HepG2 (cell line): ENCODE results near the gene PCAT7. TPM values are rescaled to one million over a fixed set of nuclear protein-coding genes. Genes with fewer than 3 reads are reported as not detected.

Source experiments
- FOXP1 ChIP-seq, 2 experiments: fragments of 450-650 bp in 1 of 2; IDR thresholded peaks; 2 replicates each; pipeline ENCODE4 v1.6.1; 2017 to 2018; ENCODE audit warnings: antibody characterized with exemption in 1 of 2
- HNF4G ChIP-seq, 2 experiments: sonication (generic) in 1 of 2; formaldehyde crosslinking in 1 of 2; IDR thresholded peaks; 2 replicates each; pipeline versions ENCODE4 v1.4.0 to v1.6.1; 2011 to 2020; ENCODE audit warnings: borderline replicate concordance in 2 of 2, low read depth in 2 of 2, mild to moderate bottlenecking in 2 of 2, low read length in 1 of 2, missing genetic modification reagents in 1 of 2, moderate library complexity in 1 of 2
- NR2C2 ChIP-seq: sonication (generic); formaldehyde crosslinking; IDR thresholded peaks from 2 replicates; pipeline ENCODE4 v1.4.0; 2020; ENCODE audit warnings: missing genetic modification reagents, mild to moderate bottlenecking, moderate library complexity, borderline replicate concordance
- SAFB2 ChIP-seq: sonication (generic); formaldehyde crosslinking; IDR thresholded peaks from 2 replicates; pipeline ENCODE4 v1.5.1; 2020; ENCODE audit warnings: missing genetic modification reagents, low read depth, mild to moderate bottlenecking, borderline replicate concordance
- SP5 ChIP-seq: IDR thresholded peaks from 2 replicates; pipeline ENCODE4 v1.6.1; 2016; ENCODE audit warnings: low read depth, borderline replicate concordance
- ZNF543 ChIP-seq: sonication (generic); formaldehyde crosslinking; IDR thresholded peaks from 2 replicates; pipeline ENCODE4 v1.4.0; 2020; ENCODE audit warnings: mild to moderate bottlenecking, missing genetic modification reagents
- ZSCAN31 ChIP-seq: sonication (generic); formaldehyde crosslinking; IDR thresholded peaks from 2 replicates; pipeline ENCODE4 v1.5.0; 2020; ENCODE audit warnings: low read depth, mild to moderate bottlenecking, missing genetic modification reagents
- polyA plus RNA-seq, 8 experiments: library from polyadenylated mRNA; depleted of rRNA in 3 of 8; stranded (reverse) in 7 of 8; unstranded in 1 of 8; fragments of >200 nt; fragmentation: Illumina TruSeq in 4 of 8; extraction: Trizol in 4 of 8; gene quantifications; 2 replicates each; pipeline versions ENCODE4 v1.2.1 to v1.2.3, GENCODE V29; 2011 to 2016; ENCODE audit warnings: low read depth in 4 of 8, missing spikeins in 1 of 8, mixed read lengths in 1 of 8; ENCODE audit not compliant: insufficient read depth in 1 of 8
- total RNA-seq, 5 experiments: library from RNA; depleted of rRNA; stranded (reverse); fragments of >200 nt; fragmentation: Illumina TruSeq; extraction: Trizol; gene quantifications; 2 replicates each; pipeline ENCODE4 v1.2.3, GENCODE V29; 2016; ENCODE audit warnings: low read depth in 1 of 5
- TF ChIP-seq, protein P1 (sequence below): sonication (generic); formaldehyde crosslinking; IDR thresholded peaks from 2 replicates; pipeline ENCODE4 v1.4.0; 2020; ENCODE audit warnings: missing genetic modification reagents, borderline replicate concordance
- TF ChIP-seq, protein P2 (sequence below): sonication (generic); formaldehyde crosslinking; IDR thresholded peaks from 2 replicates; pipeline ENCODE4 v1.5.0; 2020; ENCODE audit warnings: missing genetic modification reagents
- TF ChIP-seq, protein P3 (sequence below): sonication (generic); formaldehyde crosslinking; IDR thresholded peaks from 2 replicates; pipeline ENCODE4 v1.4.0; 2020; ENCODE audit warnings: missing genetic modification reagents
- TF ChIP-seq, protein P4 (sequence below): sonication (generic); formaldehyde crosslinking; IDR thresholded peaks from 2 replicates; pipeline ENCODE4 v1.4.0; 2020; ENCODE audit warnings: mild to moderate bottlenecking, missing genetic modification reagents

The PCAT7 gene
- total and polyA plus RNA-seq, 2 of the 13 experiments (the other 11 are each of a cell fraction or from before 2014, with no cell fraction given), result 2.3 to 3.9 TPM

DNA sequence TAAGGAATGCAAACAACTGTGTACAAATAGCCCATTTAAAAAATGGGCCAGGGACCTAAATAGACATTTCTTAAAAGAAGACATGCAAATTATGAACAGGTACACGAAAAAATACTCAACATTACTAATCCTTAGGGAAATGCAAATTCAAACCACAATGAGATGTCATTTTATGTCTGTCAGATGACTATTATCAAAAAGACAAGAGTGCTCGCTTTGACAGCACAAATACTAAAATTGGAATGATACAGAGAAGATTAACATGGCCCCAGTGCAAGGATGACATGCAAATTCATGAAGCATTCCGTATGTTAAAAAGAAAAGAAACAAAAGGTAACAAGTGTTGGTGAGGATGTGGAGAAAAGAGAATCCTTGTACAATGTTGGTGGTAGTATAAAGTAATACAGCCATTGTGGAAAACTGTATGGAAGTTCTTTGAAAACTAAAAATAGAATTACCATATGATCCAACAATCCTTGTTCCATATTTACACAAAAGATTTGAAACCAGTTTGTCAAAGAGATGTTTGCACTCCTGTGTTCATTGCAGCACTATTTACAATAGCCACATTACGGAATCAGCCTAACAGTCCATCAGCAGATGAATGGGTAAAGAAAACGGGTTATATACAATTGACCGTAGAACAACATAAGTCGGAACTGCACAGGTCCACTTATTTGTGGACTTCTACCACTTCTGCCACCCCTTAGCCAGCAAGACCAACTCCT is 47.2 kb upstream of the PCAT7 start (continued):
- TF ChIP-seq SAFB2, result no peak
- TF ChIP-seq FOXP1 (IDR thresholded peaks at IDR 0.05), result no peak
- TF ChIP-seq FOXP1 (CRISPR knock-in tag; IDR thresholded peaks at IDR 0.05), result peak; percentile 84
- TF ChIP-seq ZNF543 (CRISPR knock-in tag), result no peak
- no peak for TF ChIP-seq NR2C2 (CRISPR knock-in tag)
- TF ChIP-seq, protein P1, sequence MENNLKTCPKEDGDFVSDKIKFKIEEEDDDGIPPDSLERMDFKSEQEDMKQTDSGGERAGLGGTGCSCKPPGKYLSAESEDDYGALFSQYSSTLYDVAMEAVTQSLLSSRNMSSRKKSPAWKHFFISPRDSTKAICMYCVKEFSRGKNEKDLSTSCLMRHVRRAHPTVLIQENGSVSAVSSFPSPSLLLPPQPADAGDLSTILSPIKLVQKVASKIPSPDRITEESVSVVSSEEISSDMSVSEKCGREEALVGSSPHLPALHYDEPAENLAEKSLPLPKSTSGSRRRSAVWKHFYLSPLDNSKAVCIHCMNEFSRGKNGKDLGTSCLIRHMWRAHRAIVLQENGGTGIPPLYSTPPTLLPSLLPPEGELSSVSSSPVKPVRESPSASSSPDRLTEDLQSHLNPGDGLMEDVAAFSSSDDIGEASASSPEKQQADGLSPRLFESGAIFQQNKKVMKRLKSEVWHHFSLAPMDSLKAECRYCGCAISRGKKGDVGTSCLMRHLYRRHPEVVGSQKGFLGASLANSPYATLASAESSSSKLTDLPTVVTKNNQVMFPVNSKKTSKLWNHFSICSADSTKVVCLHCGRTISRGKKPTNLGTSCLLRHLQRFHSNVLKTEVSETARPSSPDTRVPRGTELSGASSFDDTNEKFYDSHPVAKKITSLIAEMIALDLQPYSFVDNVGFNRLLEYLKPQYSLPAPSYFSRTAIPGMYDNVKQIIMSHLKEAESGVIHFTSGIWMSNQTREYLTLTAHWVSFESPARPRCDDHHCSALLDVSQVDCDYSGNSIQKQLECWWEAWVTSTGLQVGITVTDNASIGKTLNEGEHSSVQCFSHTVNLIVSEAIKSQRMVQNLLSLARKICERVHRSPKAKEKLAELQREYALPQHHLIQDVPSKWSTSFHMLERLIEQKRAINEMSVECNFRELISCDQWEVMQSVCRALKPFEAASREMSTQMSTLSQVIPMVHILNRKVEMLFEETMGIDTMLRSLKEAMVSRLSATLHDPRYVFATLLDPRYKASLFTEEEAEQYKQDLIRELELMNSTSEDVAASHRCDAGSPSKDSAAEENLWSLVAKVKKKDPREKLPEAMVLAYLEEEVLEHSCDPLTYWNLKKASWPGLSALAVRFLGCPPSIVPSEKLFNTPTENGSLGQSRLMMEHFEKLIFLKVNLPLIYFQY (CRISPR knock-in tag), result no peak; the same call in 1 of the 2 replicates
- TF ChIP-seq SP5 (CRISPR knock-in tag), result no peak
- no peak for TF ChIP-seq HNF4G (IDR thresholded peaks at IDR 0.05; ENCODE audit: borderline replicate concordance, low read depth, low read length)
- TF ChIP-seq HNF4G (CRISPR knock-in tag; IDR thresholded peaks at IDR 0.05; ENCODE audit: borderline replicate concordance, low read depth), result no peak
- TF ChIP-seq, protein P2, sequence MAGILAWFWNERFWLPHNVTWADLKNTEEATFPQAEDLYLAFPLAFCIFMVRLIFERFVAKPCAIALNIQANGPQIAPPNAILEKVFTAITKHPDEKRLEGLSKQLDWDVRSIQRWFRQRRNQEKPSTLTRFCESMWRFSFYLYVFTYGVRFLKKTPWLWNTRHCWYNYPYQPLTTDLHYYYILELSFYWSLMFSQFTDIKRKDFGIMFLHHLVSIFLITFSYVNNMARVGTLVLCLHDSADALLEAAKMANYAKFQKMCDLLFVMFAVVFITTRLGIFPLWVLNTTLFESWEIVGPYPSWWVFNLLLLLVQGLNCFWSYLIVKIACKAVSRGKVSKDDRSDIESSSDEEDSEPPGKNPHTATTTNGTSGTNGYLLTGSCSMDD, result no peak
- TF ChIP-seq, protein P3, sequence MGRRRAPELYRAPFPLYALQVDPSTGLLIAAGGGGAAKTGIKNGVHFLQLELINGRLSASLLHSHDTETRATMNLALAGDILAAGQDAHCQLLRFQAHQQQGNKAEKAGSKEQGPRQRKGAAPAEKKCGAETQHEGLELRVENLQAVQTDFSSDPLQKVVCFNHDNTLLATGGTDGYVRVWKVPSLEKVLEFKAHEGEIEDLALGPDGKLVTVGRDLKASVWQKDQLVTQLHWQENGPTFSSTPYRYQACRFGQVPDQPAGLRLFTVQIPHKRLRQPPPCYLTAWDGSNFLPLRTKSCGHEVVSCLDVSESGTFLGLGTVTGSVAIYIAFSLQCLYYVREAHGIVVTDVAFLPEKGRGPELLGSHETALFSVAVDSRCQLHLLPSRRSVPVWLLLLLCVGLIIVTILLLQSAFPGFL (CRISPR knock-in tag), result no peak
- TF ChIP-seq, protein P4, sequence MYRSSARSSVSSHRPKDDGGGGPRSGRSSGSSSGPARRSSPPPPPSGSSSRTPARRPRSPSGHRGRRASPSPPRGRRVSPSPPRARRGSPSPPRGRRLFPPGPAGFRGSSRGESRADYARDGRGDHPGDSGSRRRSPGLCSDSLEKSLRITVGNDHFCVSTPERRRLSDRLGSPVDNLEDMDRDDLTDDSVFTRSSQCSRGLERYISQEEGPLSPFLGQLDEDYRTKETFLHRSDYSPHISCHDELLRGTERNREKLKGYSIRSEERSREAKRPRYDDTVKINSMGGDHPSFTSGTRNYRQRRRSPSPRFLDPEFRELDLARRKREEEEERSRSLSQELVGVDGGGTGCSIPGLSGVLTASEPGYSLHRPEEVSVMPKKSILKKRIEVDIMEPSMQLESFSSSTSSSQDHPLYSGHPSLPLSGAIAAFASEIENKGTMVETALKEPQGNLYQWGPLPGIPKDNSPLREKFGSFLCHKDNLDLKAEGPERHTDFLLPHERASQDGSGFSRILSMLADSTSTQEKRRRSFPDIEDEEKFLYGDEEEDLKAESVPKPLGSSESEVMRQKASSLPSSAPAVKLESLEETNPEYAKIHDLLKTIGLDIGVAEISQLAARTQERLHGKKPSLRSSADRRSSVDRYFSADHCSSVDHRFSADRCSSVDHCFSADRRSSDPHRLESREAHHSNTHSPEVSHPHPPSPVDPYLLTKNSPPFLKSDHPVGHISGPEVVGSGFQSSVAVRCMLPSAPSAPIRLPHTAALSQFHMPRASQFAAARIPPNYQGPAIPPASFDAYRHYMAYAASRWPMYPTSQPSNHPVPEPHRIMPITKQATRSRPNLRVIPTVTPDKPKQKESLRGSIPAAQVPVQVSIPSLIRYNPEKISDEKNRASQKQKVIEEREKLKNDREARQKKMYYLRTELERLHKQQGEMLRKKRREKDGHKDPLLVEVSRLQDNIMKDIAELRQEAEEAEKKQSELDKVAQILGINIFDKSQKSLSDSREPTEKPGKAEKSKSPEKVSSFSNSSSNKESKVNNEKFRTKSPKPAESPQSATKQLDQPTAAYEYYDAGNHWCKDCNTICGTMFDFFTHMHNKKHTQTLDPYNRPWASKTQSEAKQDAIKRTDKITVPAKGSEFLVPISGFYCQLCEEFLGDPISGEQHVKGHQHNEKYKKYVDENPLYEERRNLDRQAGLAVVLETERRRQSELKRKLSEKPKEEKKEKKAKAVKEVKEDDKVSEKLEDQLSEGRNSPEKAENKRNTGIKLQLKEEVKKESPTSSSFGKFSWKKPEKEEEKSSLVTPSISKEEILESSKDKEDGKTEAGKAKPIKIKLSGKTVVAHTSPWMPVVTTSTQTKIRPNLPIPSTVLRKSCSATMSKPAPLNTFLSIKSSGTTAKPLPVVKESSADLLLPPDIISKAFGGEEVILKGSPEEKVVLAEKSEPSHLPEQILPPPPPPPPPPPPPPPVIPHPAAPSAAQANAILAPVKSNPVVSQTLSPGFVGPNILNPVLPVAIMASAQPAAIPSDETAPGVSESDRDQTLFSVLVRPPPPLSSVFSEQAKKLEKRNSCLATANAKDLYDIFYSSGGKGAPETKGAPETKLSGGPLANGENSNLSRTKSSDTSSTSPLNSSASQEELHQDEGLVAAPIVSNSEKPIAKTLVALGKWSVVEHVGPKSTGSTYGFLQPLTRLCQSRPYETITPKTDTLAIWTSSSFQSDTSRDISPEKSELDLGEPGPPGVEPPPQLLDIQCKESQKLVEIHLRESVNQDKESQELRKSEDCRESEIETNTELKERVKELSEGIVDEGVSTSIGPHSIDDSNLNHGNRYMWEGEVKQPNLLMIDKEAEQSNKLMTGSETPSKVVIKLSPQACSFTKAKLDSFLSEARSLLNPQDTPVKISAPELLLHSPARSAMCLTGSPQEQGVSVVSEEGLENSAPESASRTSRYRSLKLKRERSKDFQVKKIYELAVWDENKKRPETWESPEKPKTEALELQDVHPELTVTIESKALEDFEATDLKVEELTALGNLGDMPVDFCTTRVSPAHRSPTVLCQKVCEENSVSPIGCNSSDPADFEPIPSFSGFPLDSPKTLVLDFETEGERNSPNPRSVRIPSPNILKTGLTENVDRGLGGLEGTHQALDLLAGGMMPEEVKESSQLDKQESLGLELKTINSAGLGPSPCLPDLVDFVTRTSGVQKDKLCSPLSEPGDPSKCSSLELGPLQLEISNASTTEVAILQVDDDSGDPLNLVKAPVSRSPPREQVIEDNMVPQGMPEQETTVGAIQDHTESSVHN (CRISPR knock-in tag), result no peak
- no peak for TF ChIP-seq ZSCAN31 (CRISPR knock-in tag)
